Measurements from ENCODE around the gene ENPP1.
A peak's percentile ranks its signal among the peaks of the same experiment; 100 is the strongest.
"Not testable (repeated sequence)": the region's sequence is repeated elsewhere in the genome, so short reads cannot be mapped to it uniquely, and the experiment has no call there.

Gene ENPP1

GRCh38 chr6:131903734-131904133 is 95.9 kb downstream of the ENPP1 start:
- not testable (repeated sequence) for DNase-seq; H3K9me3 ChIP-seq (ENCODE audit: control insufficient read depth, low read length); H3K27me3 ChIP-seq (replicated peaks; ENCODE audit: control insufficient read depth, insufficient read depth, low read length, poor library complexity, severe bottlenecking); H3K4me1 ChIP-seq (ENCODE audit: control insufficient read depth, insufficient read depth, low read length, poor library complexity, severe bottlenecking); H3K36me3 ChIP-seq (ENCODE audit: control insufficient read depth, insufficient read depth, low read length); H3K27ac ChIP-seq (ENCODE audit: insufficient read depth, low read length, poor library complexity, severe bottlenecking); H3K4me3 ChIP-seq (ENCODE audit: insufficient read depth, low read depth, low read length, poor library complexity, severe bottlenecking)

- not testable (repeated sequence) for H3K36me3 ChIP-seq (ENCODE audit: control insufficient read depth, insufficient read depth, low read length); H3K27me3 ChIP-seq (replicated peaks; ENCODE audit: control insufficient read depth, insufficient read depth, low read length, poor library complexity, severe bottlenecking); DNase-seq; H3K9me3 ChIP-seq (ENCODE audit: control insufficient read depth, low read length); H3K4me1 ChIP-seq (ENCODE audit: control insufficient read depth, insufficient read depth, low read length, poor library complexity, severe bottlenecking); H3K27ac ChIP-seq (ENCODE audit: insufficient read depth, low read length, poor library complexity, severe bottlenecking); H3K4me3 ChIP-seq (ENCODE audit: insufficient read depth, low read depth, low read length, poor library complexity, severe bottlenecking)
These were observed 101.0 kb downstream of the ENPP1 start for GRCh38 chr6:131908787-131909186.

- H3K4me3 ChIP-seq (ENCODE audit: insufficient read depth, low read depth, low read length, poor library complexity, severe bottlenecking) = no peak overlapping the region
- no peaks in the 10 kb centered on the region for H3K36me3 ChIP-seq (ENCODE audit: control insufficient read depth, insufficient read depth, low read length)
- DNase-seq = peak; percentile 29 to 54 (median 39)
- H3K4me1 ChIP-seq (ENCODE audit: control insufficient read depth, insufficient read depth, low read length, poor library complexity, severe bottlenecking) = peaks cover 3% of the 10 kb centered on the region
- H3K27me3 ChIP-seq (replicated peaks; ENCODE audit: control insufficient read depth, insufficient read depth, low read length, poor library complexity, severe bottlenecking) = no peaks in the 10 kb centered on the region
- H3K9me3 ChIP-seq (ENCODE audit: control insufficient read depth, low read length) = no peaks in the 10 kb centered on the region
- no peak overlapping the region for H3K27ac ChIP-seq (ENCODE audit: insufficient read depth, low read length, poor library complexity, severe bottlenecking)
These were observed 101.8 kb downstream of the ENPP1 start for GRCh38 chr6:131909408-131910218.

GRCh38 chr6:131910219-131910589 is 102.4 kb downstream of the ENPP1 start:
- peaks cover 3% of the 10 kb centered on the region for H3K4me1 ChIP-seq (ENCODE audit: control insufficient read depth, insufficient read depth, low read length, poor library complexity, severe bottlenecking)
- no peak for DNase-seq
- H3K27ac ChIP-seq (ENCODE audit: insufficient read depth, low read length, poor library complexity, severe bottlenecking) = no peak overlapping the region
- no peaks in the 10 kb centered on the region for H3K36me3 ChIP-seq (ENCODE audit: control insufficient read depth, insufficient read depth, low read length)
- no peaks in the 10 kb centered on the region for H3K27me3 ChIP-seq (replicated peaks; ENCODE audit: control insufficient read depth, insufficient read depth, low read length, poor library complexity, severe bottlenecking)
- no peaks in the 10 kb centered on the region for H3K9me3 ChIP-seq (ENCODE audit: control insufficient read depth, low read length)
- no peak overlapping the region for H3K4me3 ChIP-seq (ENCODE audit: insufficient read depth, low read depth, low read length, poor library complexity, severe bottlenecking)

- Histone ChIP-seq H3K4me1 (ENCODE audit: control insufficient read depth, insufficient read depth, low read length, poor library complexity, severe bottlenecking) (peaks cover 3% of the 10 kb centered on the region), H3K36me3 (ENCODE audit: control insufficient read depth, insufficient read depth, low read length) (no peaks in the 10 kb centered on the region), H3K27me3 (replicated peaks; ENCODE audit: control insufficient read depth, insufficient read depth, low read length, poor library complexity, severe bottlenecking) (no peaks in the 10 kb centered on the region), H3K4me3 (ENCODE audit: insufficient read depth, low read depth, low read length, poor library complexity, severe bottlenecking) (no peak overlapping the region), H3K27ac (ENCODE audit: insufficient read depth, low read length, poor library complexity, severe bottlenecking) (no peak overlapping the region), H3K9me3 (ENCODE audit: control insufficient read depth, low read length) (no peaks in the 10 kb centered on the region)
- DNase-seq = no peak
These were observed 103.1 kb downstream of the ENPP1 start for GRCh38 chr6:131910956-131911355.

GRCh38 chr6:131911951-131912350 is 104.1 kb downstream of the ENPP1 start:
- Histone ChIP-seq H3K4me3 (ENCODE audit: insufficient read depth, low read depth, low read length, poor library complexity, severe bottlenecking) (no peak overlapping the region), H3K9me3 (ENCODE audit: control insufficient read depth, low read length) (no peaks in the 10 kb centered on the region), H3K27me3 (replicated peaks; ENCODE audit: control insufficient read depth, insufficient read depth, low read length, poor library complexity, severe bottlenecking) (no peaks in the 10 kb centered on the region), H3K4me1 (ENCODE audit: control insufficient read depth, insufficient read depth, low read length, poor library complexity, severe bottlenecking) (peaks cover 3% of the 10 kb centered on the region), H3K27ac (ENCODE audit: insufficient read depth, low read length, poor library complexity, severe bottlenecking) (no peak overlapping the region), H3K36me3 (ENCODE audit: control insufficient read depth, insufficient read depth, low read length) (no peaks in the 10 kb centered on the region)
- no peak for DNase-seq

- H3K27ac ChIP-seq (ENCODE audit: insufficient read depth, low read length, poor library complexity, severe bottlenecking) = no peak overlapping the region
- H3K4me1 ChIP-seq (ENCODE audit: control insufficient read depth, insufficient read depth, low read length, poor library complexity, severe bottlenecking) = peaks cover 9% of the 10 kb centered on the region
- no peaks in the 10 kb centered on the region for H3K27me3 ChIP-seq (replicated peaks; ENCODE audit: control insufficient read depth, insufficient read depth, low read length, poor library complexity, severe bottlenecking)
- no peaks in the 10 kb centered on the region for H3K9me3 ChIP-seq (ENCODE audit: control insufficient read depth, low read length)
- no peaks in the 10 kb centered on the region for H3K36me3 ChIP-seq (ENCODE audit: control insufficient read depth, insufficient read depth, low read length)
- H3K4me3 ChIP-seq (ENCODE audit: insufficient read depth, low read depth, low read length, poor library complexity, severe bottlenecking) = no peak overlapping the region
- no peak for DNase-seq
These were observed 106.4 kb downstream of the ENPP1 start for GRCh38 chr6:131914234-131914633.

- no peaks in the 10 kb centered on the region for H3K27me3 ChIP-seq (replicated peaks; ENCODE audit: control insufficient read depth, insufficient read depth, low read length, poor library complexity, severe bottlenecking)
- no peak overlapping the region for H3K4me3 ChIP-seq (ENCODE audit: insufficient read depth, low read depth, low read length, poor library complexity, severe bottlenecking)
- peaks cover 9% of the 10 kb centered on the region for H3K4me1 ChIP-seq (ENCODE audit: control insufficient read depth, insufficient read depth, low read length, poor library complexity, severe bottlenecking)
- H3K27ac ChIP-seq (ENCODE audit: insufficient read depth, low read length, poor library complexity, severe bottlenecking) = no peak overlapping the region
- DNase-seq = peak in 2 of 3 donors; percentile 1 to 12
- no peaks in the 10 kb centered on the region for H3K9me3 ChIP-seq (ENCODE audit: control insufficient read depth, low read length)
- no peaks in the 10 kb centered on the region for H3K36me3 ChIP-seq (ENCODE audit: control insufficient read depth, insufficient read depth, low read length)
These were observed 107.3 kb downstream of the ENPP1 start for GRCh38 chr6:131914967-131915751.

GRCh38 chr6:131916091-131916796 is 108.4 kb downstream of the ENPP1 start:
- H3K36me3 ChIP-seq (ENCODE audit: control insufficient read depth, insufficient read depth, low read length); H3K4me1 ChIP-seq (ENCODE audit: control insufficient read depth, insufficient read depth, low read length, poor library complexity, severe bottlenecking); DNase-seq; H3K4me3 ChIP-seq (ENCODE audit: insufficient read depth, low read depth, low read length, poor library complexity, severe bottlenecking); H3K27me3 ChIP-seq (replicated peaks; ENCODE audit: control insufficient read depth, insufficient read depth, low read length, poor library complexity, severe bottlenecking); H3K9me3 ChIP-seq (ENCODE audit: control insufficient read depth, low read length); H3K27ac ChIP-seq (ENCODE audit: insufficient read depth, low read length, poor library complexity, severe bottlenecking): not testable (repeated sequence)

GRCh38 chr6:131916847-131917246 is 109.0 kb downstream of the ENPP1 start:
- DNase-seq = no peak
- H3K27ac ChIP-seq (ENCODE audit: insufficient read depth, low read length, poor library complexity, severe bottlenecking) = no peak overlapping the region

More at GRCh38 chr6:131916847-131917246, 109.0 kb downstream of the ENPP1 start:
- Histone ChIP-seq H3K36me3 (ENCODE audit: control insufficient read depth, insufficient read depth, low read length) (no peaks in the 10 kb centered on the region), H3K27me3 (replicated peaks; ENCODE audit: control insufficient read depth, insufficient read depth, low read length, poor library complexity, severe bottlenecking) (no peaks in the 10 kb centered on the region), H3K4me3 (ENCODE audit: insufficient read depth, low read depth, low read length, poor library complexity, severe bottlenecking) (no peak overlapping the region), H3K9me3 (ENCODE audit: control insufficient read depth, low read length) (no peaks in the 10 kb centered on the region), H3K4me1 (ENCODE audit: control insufficient read depth, insufficient read depth, low read length, poor library complexity, severe bottlenecking) (peaks cover 9% of the 10 kb centered on the region)

Measured in effector memory CD4-positive, alpha-beta T cell (primary cell).